Measurements from ENCODE around the gene CCDC138. TPM values are rescaled to one million over a fixed set of nuclear protein-coding genes. Genes with fewer than 3 reads are reported as not detected.

The CCDC138 gene
- total RNA-seq, 2 donors from 2014 or later: 29.7 to 30.2 TPM

DNA sequence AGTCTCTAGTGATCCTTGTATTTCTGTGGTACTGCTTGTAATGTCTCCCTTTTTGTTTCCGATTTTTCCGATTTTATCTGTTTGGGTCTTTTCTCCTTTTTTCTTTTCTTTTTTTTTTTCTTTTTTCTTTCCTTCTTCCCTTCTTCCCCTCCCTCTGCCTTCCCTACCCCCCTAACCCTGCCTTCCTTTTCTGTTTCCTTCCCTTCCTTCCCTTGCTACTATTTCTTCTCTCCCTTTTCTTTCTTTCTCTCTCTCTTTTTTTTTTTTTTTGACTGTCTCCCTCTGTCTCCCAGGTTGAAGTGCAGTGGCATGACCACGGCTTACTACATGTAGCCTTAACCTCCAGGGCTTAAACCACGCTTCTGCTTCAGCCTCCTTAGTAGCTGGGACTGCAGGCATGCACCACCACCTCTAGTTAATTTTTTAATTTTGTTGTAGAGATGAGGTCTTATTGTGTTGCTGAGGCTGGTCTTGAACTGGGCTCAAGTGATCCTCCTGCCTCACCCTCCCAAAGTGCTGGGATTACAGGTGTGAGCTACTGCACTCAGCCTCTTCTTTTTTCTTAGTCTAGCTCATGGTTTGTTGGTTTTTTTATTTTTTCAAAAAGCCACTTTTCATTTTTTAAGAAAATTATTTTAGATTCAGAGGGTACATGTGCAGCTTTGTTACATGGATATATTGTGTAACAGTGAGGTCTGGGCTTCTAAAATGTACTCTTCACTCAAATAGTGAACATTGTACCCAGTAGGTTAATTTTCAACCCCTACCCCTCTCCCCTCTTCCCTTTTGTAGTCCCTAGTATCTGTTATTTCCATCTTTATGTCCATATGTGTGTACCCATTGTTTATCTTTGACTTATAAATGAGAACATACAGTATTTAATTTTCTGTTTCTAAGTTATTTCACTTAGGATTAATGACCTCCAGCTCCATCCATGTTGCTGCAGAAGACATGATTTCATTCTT, 24.7 kb downstream of the CCDC138 start:
- no peak overlapping the region for H3K27ac ChIP-seq (ENCODE audit: low read depth, low read length)
- no peak overlapping the region for H3K27ac Mint-ChIP-seq
- H3K36me3 ChIP-seq (ENCODE audit: control insufficient read depth, insufficient read depth, low read length): peaks cover 71% of the 10 kb centered on the region
- H3K27me3 Mint-ChIP-seq (ENCODE audit: insufficient read depth): no peaks in the 10 kb centered on the region
- H3K4me3 Mint-ChIP-seq: no peak overlapping the region
- H3K9ac ChIP-seq (ENCODE audit: extremely low read depth, low read length, poor library complexity, severe bottlenecking): no peak overlapping the region
- H3K4me1 Mint-ChIP-seq: no peaks in the 10 kb centered on the region
- no peaks in the 10 kb centered on the region for H3K4me1 ChIP-seq (ENCODE audit: control insufficient read depth, insufficient read depth, low read length)
- H3K9me3 ChIP-seq (ENCODE audit: control insufficient read depth, low read length): peaks cover 35% of the 10 kb centered on the region
- no peak for DNase-seq
- 94 to 96% methylated on average over 4 of the region's 4 CpGs for WGBS, 2 experiments (ENCODE audit: insufficient coverage in 1 of 2, insufficient read length in 1 of 2)
- TF ChIP-seq, protein P1, sequence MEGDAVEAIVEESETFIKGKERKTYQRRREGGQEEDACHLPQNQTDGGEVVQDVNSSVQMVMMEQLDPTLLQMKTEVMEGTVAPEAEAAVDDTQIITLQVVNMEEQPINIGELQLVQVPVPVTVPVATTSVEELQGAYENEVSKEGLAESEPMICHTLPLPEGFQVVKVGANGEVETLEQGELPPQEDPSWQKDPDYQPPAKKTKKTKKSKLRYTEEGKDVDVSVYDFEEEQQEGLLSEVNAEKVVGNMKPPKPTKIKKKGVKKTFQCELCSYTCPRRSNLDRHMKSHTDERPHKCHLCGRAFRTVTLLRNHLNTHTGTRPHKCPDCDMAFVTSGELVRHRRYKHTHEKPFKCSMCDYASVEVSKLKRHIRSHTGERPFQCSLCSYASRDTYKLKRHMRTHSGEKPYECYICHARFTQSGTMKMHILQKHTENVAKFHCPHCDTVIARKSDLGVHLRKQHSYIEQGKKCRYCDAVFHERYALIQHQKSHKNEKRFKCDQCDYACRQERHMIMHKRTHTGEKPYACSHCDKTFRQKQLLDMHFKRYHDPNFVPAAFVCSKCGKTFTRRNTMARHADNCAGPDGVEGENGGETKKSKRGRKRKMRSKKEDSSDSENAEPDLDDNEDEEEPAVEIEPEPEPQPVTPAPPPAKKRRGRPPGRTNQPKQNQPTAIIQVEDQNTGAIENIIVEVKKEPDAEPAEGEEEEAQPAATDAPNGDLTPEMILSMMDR (conservative IDR thresholded peaks at IDR 0.05): no peak
- no peak overlapping the region for H3K4me3 ChIP-seq (ENCODE audit: low read length)
- H3K27me3 ChIP-seq (ENCODE audit: control insufficient read depth, insufficient read depth, low read length, poor library complexity, severe bottlenecking): no peaks in the 10 kb centered on the region
- H3K9me3 Mint-ChIP-seq: peaks cover 27% of the 10 kb centered on the region
- peaks cover 76% of the 10 kb centered on the region for H3K36me3 Mint-ChIP-seq (ENCODE audit: low read depth)

DNA sequence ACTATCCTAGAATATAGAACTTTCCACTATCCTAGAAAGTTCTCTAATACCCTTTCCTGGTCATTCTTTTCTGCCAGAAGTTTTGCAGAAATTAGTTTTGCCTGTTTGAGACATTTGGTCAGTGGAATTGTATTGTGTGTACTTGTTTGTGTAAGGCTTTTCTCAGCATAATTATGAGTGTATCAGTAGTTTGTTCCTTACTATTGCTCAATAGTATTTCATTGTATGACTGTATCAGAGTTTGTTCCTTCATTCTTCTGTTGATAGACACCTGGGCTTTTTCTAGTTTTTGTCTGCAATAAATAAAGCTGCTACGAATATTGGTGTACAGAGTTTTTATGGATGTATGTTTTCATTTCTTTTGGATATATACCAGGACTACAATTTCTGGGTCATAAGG, 27.2 kb downstream of the CCDC138 start:
- no peaks in the 10 kb centered on the region for H3K4me1 Mint-ChIP-seq
- peaks cover 18% of the 10 kb centered on the region for H3K9me3 Mint-ChIP-seq

DNA sequence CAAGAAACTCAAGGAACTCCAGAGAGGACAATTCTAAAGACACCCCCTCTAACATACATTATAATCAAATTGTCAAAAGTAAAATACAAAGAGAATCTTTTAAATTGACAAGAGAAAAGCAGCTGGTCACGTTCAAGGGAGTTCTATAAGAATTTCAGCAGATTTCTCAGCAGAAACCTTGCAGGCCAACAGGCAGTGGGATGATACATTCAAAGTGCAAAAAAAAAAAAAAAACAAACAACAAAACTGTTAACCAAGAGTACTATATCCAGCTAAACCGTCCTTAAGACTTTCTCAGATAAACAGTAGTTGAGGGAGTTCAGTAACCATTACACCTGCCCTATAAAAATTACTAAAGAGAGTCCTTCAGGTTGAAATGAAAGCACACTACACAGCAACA, 33.9 kb downstream of the CCDC138 start:
- Mint-ChIP-seq H3K27me3 (ENCODE audit: insufficient read depth) (no peaks in the 10 kb centered on the region), H3K36me3 (ENCODE audit: low read depth) (peaks cover 62% of the 10 kb centered on the region)

More for the DNA sequence above, 27.2 kb downstream of the CCDC138 start:
- 91% methylated on average over 1 of the region's 1 CpG; no CpG with 5 or more reads in 1 of the 2 experiments for WGBS, 2 experiments (ENCODE audit: insufficient coverage in 1 of 2, insufficient read length in 1 of 2)
- Histone ChIP-seq H3K4me3 (ENCODE audit: low read length) (no peak overlapping the region), H3K27ac (ENCODE audit: low read depth, low read length) (no peak overlapping the region), H3K4me1 (ENCODE audit: control insufficient read depth, insufficient read depth, low read length) (no peaks in the 10 kb centered on the region), H3K9ac (ENCODE audit: extremely low read depth, low read length, poor library complexity, severe bottlenecking) (no peak overlapping the region), H3K36me3 (ENCODE audit: control insufficient read depth, insufficient read depth, low read length) (peaks cover 67% of the 10 kb centered on the region), H3K27me3 (ENCODE audit: control insufficient read depth, insufficient read depth, low read length, poor library complexity, severe bottlenecking) (no peaks in the 10 kb centered on the region), H3K9me3 (ENCODE audit: control insufficient read depth, low read length) (peaks cover 19% of the 10 kb centered on the region)
- Mint-ChIP-seq H3K36me3 (ENCODE audit: low read depth) (peaks cover 72% of the 10 kb centered on the region), H3K27me3 (ENCODE audit: insufficient read depth) (no peaks in the 10 kb centered on the region), H3K27ac (no peak overlapping the region), H3K4me3 (no peak overlapping the region)
- TF ChIP-seq, protein P1 (conservative IDR thresholded peaks at IDR 0.05): no peak
- DNase-seq: no peak

More for the DNA sequence above, 33.9 kb downstream of the CCDC138 start:
- no peak overlapping the region for H3K4me3 Mint-ChIP-seq
- no peaks in the 10 kb centered on the region for H3K4me1 Mint-ChIP-seq
- no peak overlapping the region for H3K27ac Mint-ChIP-seq
- WGBS, 2 experiments (ENCODE audit: insufficient coverage in 1 of 2, insufficient read length in 1 of 2): 82% methylated on average over 2 of the region's 2 CpGs; no CpG with 5 or more reads in 1 of the 2 experiments
- H3K4me3 ChIP-seq (ENCODE audit: low read length): no peak overlapping the region
- no peaks in the 10 kb centered on the region for H3K4me1 ChIP-seq (ENCODE audit: control insufficient read depth, insufficient read depth, low read length)
- H3K9me3 ChIP-seq (ENCODE audit: control insufficient read depth, low read length): peaks cover 17% of the 10 kb centered on the region
- H3K27ac ChIP-seq (ENCODE audit: low read depth, low read length): no peak overlapping the region
- TF ChIP-seq, protein P1 (conservative IDR thresholded peaks at IDR 0.05): no peak
- no peak overlapping the region for H3K9ac ChIP-seq (ENCODE audit: extremely low read depth, low read length, poor library complexity, severe bottlenecking)
- H3K9me3 Mint-ChIP-seq: peaks cover 8% of the 10 kb centered on the region
- H3K36me3 ChIP-seq (ENCODE audit: control insufficient read depth, insufficient read depth, low read length): peaks cover 66% of the 10 kb centered on the region
- DNase-seq: no peak
- no peaks in the 10 kb centered on the region for H3K27me3 ChIP-seq (ENCODE audit: control insufficient read depth, insufficient read depth, low read length, poor library complexity, severe bottlenecking)
